GM18867 (cell line): ENCODE results near the gene INSYN1.
"Not testable (repeated sequence)": the region's sequence is repeated elsewhere in the genome, so short reads cannot be mapped to it uniquely, and the experiment has no call there.

Experiments used
- ATAC-seq: cut with Tn5 transposase; IDR thresholded peaks from one replicate; pipeline ENCODE4 v1.9.1; 2021; ENCODE audit warnings: mild to moderate bottlenecking, moderate library complexity; ENCODE audit not compliant: unreplicated experiment

Gene INSYN1

GRCh38 chr15:73715417-73715816 is 37.7 kb downstream of the INSYN1 start:
- no peak for ATAC-seq

GRCh38 chr15:73714695-73715301 is 38.4 kb downstream of the INSYN1 start:
- ATAC-seq, result no peak

GRCh38 chr15:73712107-73712506 is 41.0 kb downstream of the INSYN1 start:
- ATAC-seq, result no peak

GRCh38 chr15:73711526-73711925 is 41.6 kb downstream of the INSYN1 start:
- ATAC-seq, result no peak

- ATAC-seq, result no peak
Observed at GRCh38 chr15:73710321-73710720, 42.8 kb downstream of the INSYN1 start.

- no peak for ATAC-seq
Observed at GRCh38 chr15:73709686-73710085, 43.5 kb downstream of the INSYN1 start.

GRCh38 chr15:73709241-73709640 is 43.9 kb downstream of the INSYN1 start:
- ATAC-seq, result no peak

- no peak for ATAC-seq
Observed at GRCh38 chr15:73708691-73709090, 44.5 kb downstream of the INSYN1 start.

- ATAC-seq, result no peak
Observed at GRCh38 chr15:73704869-73705645, 48.1 kb downstream of the INSYN1 start.

GRCh38 chr15:73704142-73704868 is 48.8 kb downstream of the INSYN1 start:
- not testable (repeated sequence) for ATAC-seq

- ATAC-seq, result not testable (repeated sequence)
Observed at GRCh38 chr15:73703601-73704000, 49.5 kb downstream of the INSYN1 start.

- ATAC-seq, result not testable (repeated sequence)
Observed at GRCh38 chr15:73702311-73703239, 50.6 kb downstream of the INSYN1 start.

GRCh38 chr15:73700041-73700842 is 52.9 kb downstream of the INSYN1 start:
- peak; percentile 64 for ATAC-seq

- ATAC-seq, result no peak
Observed at GRCh38 chr15:73699249-73700040, 53.7 kb downstream of the INSYN1 start.

GRCh38 chr15:73697033-73697467 is 56.1 kb downstream of the INSYN1 start:
- ATAC-seq, result no peak

GRCh38 chr15:73696641-73697001 is 56.5 kb downstream of the INSYN1 start:
- ATAC-seq, result no peak

GRCh38 chr15:73695773-73696640 is 57.1 kb downstream of the INSYN1 start:
- ATAC-seq, result no peak

GRCh38 chr15:73694419-73694818 is 58.7 kb downstream of the INSYN1 start:
- no peak for ATAC-seq
